MCF 10A (cell line): Measurements from ENCODE around the gene FBXO21. TPM values are rescaled to one million over a fixed set of nuclear protein-coding genes. Genes with fewer than 3 reads are reported as not detected.

Experiments used
- BruUV-seq: library from RNA; stranded (reverse); fragments of 400-500 nt; replicated peaks from 2 replicates; lab custom pipeline; 2021; lab: Mats Ljungman, UMichigan
- CTCF ChIA-PET: fragments of 300-600 bp; sonication (Branson Sonifier 250); formaldehyde crosslinking; extraction: SDS; loops from one replicate; lab custom pipeline; 2021; ENCODE audit warnings: antibody characterized with exemption, inconsistent platforms; lab: Yijun Ruan, JAX
- POLR2A ChIA-PET: fragments of 300-600, 350-650 bp; sonication (Branson Sonifier 250); formaldehyde crosslinking; extraction: SDS; loops from one replicate; lab custom pipeline; 2020; ENCODE audit warnings: antibody characterized with exemption, inconsistent platforms; lab: Yijun Ruan, JAX
- DNase-seq: peaks from one replicate; pipeline ENCODE4 v3.0.0-alpha.2; 2018; ENCODE audit not compliant: unreplicated experiment
- H3K27ac Mint-ChIP-seq: one replicate; pipeline ENCODE4 v1.8.0; 2022; ENCODE audit warnings: mild to moderate bottlenecking, low read depth, mixed read lengths; ENCODE audit not compliant: unreplicated experiment
- H3K27me3 Mint-ChIP-seq: one replicate; pipeline ENCODE4 v1.8.0; 2022; ENCODE audit warnings: mixed read lengths; ENCODE audit not compliant: insufficient read depth, unreplicated experiment
- H3K36me3 Mint-ChIP-seq: one replicate; pipeline ENCODE4 v1.8.0; 2022; ENCODE audit warnings: mild to moderate bottlenecking, moderate library complexity, mixed read lengths; ENCODE audit not compliant: insufficient read depth, unreplicated experiment
- H3K4me1 Mint-ChIP-seq: one replicate; pipeline ENCODE4 v1.8.0; 2022; ENCODE audit warnings: mixed read lengths; ENCODE audit not compliant: insufficient read depth, unreplicated experiment
- H3K4me3 Mint-ChIP-seq: one replicate; pipeline ENCODE4 v1.8.0; 2022; ENCODE audit warnings: mild to moderate bottlenecking, moderate library complexity, mixed read lengths; ENCODE audit not compliant: unreplicated experiment
- H3K9me3 Mint-ChIP-seq: one replicate; pipeline ENCODE4 v1.8.0; 2022; ENCODE audit warnings: mixed read lengths; ENCODE audit not compliant: unreplicated experiment
- intact Hi-C: fragments of 100-400 bp; cut with micrococcal nuclease; formaldehyde crosslinking; loops from 2 replicates; pipeline ENCODE4 v1.14.1; 2022
- total RNA-seq: library from RNA; stranded (reverse); gene quantifications from 2 replicates; pipeline ENCODE4 v1.2.3, GENCODE V29; 2022
- TF ChIP-seq, protein P1 (sequence below): fragments of 200-600 bp; IDR thresholded peaks from one replicate; pipeline ENCODE4 v1.8.0; 2022; ENCODE audit warnings: antibody characterized with exemption, mild to moderate bottlenecking; ENCODE audit not compliant: unreplicated experiment

FBXO21 gene
- total RNA-seq, 1 experiment from 2014 or later = 33.4 TPM

DNA sequence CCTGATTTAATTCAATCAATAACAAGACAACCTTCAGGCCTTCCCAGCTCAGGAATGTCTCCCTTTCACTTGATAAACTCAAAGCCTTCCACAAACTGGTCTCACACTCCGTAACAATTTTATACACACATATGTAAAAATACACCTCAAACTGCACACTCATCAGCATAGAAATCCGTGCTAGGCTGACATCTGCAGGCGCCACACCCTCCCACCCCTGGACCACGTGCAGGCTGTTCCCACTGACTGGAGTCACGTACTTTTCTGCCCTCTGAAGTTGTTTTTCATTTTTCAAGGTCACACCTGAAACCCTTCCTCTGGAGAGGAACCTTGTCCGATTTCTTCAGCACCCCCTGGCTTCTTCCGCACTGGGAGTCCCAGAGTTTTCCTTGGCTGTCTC is 27.6 kb downstream of the FBXO21 start:
- H3K4me1 Mint-ChIP-seq = no peaks in the 10 kb centered on the region
- TF ChIP-seq, protein P1, sequence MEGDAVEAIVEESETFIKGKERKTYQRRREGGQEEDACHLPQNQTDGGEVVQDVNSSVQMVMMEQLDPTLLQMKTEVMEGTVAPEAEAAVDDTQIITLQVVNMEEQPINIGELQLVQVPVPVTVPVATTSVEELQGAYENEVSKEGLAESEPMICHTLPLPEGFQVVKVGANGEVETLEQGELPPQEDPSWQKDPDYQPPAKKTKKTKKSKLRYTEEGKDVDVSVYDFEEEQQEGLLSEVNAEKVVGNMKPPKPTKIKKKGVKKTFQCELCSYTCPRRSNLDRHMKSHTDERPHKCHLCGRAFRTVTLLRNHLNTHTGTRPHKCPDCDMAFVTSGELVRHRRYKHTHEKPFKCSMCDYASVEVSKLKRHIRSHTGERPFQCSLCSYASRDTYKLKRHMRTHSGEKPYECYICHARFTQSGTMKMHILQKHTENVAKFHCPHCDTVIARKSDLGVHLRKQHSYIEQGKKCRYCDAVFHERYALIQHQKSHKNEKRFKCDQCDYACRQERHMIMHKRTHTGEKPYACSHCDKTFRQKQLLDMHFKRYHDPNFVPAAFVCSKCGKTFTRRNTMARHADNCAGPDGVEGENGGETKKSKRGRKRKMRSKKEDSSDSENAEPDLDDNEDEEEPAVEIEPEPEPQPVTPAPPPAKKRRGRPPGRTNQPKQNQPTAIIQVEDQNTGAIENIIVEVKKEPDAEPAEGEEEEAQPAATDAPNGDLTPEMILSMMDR = no peak
- no TSS peak for BruUV-seq
- no peaks in the 10 kb centered on the region for H3K9me3 Mint-ChIP-seq
- intact Hi-C loops = no loop called here
- no peak overlapping the region for H3K4me3 Mint-ChIP-seq
- no peak overlapping the region for H3K27ac Mint-ChIP-seq
- peaks cover 92% of the 10 kb centered on the region for H3K36me3 Mint-ChIP-seq
- CTCF ChIA-PET = interaction anchor here (0.7 kb wide), 1 partner anchor 12 kb away, joined by 3 read pairs; no protein-coding TSS in a partner anchor
- no peak for DNase-seq
- POLR2A ChIA-PET = no interaction called here
- H3K27me3 Mint-ChIP-seq = no peaks in the 10 kb centered on the region

DNA sequence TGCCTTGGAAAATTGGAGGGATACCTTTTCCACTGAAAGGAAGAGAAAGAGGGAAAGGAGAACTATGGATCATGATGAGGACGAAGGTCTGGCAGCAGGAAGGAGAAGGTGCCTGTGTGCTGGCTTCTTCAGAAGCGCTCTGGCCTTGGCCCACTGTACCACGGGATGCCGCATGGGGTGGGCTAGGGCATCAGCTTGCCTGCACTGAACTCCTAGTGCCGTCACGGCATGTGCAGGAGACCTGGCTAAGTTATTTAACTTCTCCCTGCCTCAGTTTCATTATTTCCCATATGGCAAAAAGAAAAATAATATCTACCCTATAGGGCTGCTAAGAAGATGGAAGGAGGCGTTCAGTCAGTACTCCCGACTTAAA is 28.1 kb downstream of the FBXO21 start:
- no TSS peak for BruUV-seq
- CTCF ChIA-PET = interaction anchor here (0.7 kb wide), 1 partner anchor 12 kb away, joined by 3 read pairs; no protein-coding TSS in a partner anchor
- TF ChIP-seq, protein P1 = no peak
- Mint-ChIP-seq H3K4me3 (no peak overlapping the region), H3K9me3 (no peaks in the 10 kb centered on the region), H3K27ac (no peak overlapping the region), H3K36me3 (peaks cover 92% of the 10 kb centered on the region), H3K27me3 (no peaks in the 10 kb centered on the region), H3K4me1 (no peaks in the 10 kb centered on the region)
- no peak for DNase-seq
- intact Hi-C loops = no loop called here
- POLR2A ChIA-PET = no interaction called here

DNA sequence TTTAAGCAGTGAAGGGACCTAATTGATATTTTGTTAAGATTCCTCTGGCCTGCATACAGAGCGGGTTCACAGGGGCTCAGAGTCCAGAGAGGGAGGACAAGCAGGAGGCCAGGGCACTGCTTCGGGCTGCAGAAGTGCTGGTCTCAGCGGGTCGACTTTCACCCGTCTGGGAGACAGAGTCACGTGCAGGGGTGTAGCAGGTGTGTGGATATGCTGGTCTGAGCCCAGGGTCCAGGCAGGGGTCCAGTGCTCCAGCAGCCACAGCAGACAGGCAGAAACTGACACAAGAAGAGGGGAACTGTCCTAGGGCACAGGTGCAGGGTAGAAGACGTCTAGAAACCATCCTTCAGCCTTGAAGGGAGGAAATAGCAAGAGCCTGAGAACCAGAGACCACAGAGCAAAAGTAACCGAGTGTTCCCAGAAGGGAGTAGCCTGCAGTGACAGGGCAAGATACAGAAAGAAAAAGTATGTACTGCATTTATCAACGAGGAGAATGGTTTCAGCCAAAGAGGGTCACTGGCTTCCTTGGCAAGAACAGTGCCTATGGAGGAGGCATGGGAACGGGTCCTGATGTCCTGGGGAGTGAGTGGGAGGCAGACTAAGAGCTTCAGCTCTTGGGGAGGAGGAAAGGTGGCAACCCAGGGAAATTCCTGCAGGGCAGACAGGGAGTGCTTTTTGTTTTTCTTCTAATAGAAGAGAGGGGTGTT is 28.7 kb downstream of the FBXO21 start:
- peaks cover 92% of the 10 kb centered on the region for H3K36me3 Mint-ChIP-seq
- DNase-seq = no peak
- no peaks in the 10 kb centered on the region for H3K9me3 Mint-ChIP-seq
- H3K27ac Mint-ChIP-seq = no peak overlapping the region
- BruUV-seq = no TSS peak
- no peak overlapping the region for H3K4me3 Mint-ChIP-seq
- ChIA-PET CTCF (no interaction called here), POLR2A (interaction anchor here (0.7 kb wide), 1 partner anchor 70 kb away, joined by 3 read pairs; no protein-coding TSS in a partner anchor)
- no peaks in the 10 kb centered on the region for H3K4me1 Mint-ChIP-seq
- TF ChIP-seq, protein P1 = no peak
- H3K27me3 Mint-ChIP-seq = no peaks in the 10 kb centered on the region
- intact Hi-C loops = no loop called here

DNA sequence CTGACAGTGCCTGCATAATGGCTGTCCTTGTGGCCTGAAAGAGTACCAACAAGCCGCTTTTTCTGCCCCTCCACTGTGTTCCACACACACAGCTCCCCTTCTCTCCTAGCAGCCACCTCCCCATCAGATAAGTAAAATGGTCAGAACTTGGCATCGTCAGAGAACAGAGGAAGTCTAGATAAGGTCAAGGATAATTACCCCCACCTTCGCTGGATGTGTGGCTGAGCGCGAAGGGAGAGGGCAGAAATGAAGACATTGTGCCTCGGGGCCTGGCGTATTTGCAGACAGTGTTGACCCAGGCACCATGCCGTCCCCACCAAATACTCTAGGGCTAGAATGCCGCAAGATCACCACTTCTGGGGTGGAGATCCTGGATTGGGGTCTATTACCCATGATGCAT is 30.6 kb downstream of the FBXO21 start:
- H3K27me3 Mint-ChIP-seq = no peaks in the 10 kb centered on the region
- no TSS peak for BruUV-seq
- H3K36me3 Mint-ChIP-seq = peaks cover 90% of the 10 kb centered on the region
- TF ChIP-seq, protein P1 = no peak
- CTCF ChIA-PET = interaction anchor here (0.6 to 1.5 kb wide), 3 partner anchors 9 to 512 kb away, joined by 3 to 6 read pairs (median 3); no protein-coding TSS in a partner anchor
- DNase-seq = no peak
- POLR2A ChIA-PET = no interaction called here
- H3K9me3 Mint-ChIP-seq = no peaks in the 10 kb centered on the region
- no peaks in the 10 kb centered on the region for H3K4me1 Mint-ChIP-seq
- H3K4me3 Mint-ChIP-seq = no peak overlapping the region
- H3K27ac Mint-ChIP-seq = no peak overlapping the region
- intact Hi-C loops = no loop called here
